ENCODE results near the gene MEIOSIN. TPM values are rescaled to one million over a fixed set of nuclear protein-coding genes. Genes with fewer than 3 reads are reported as not detected.
A peak's percentile ranks its signal among the peaks of the same experiment; 100 is the strongest.

Gene MEIOSIN
- polyA plus RNA-seq, 1 of the 3 experiments (the other 2 are of a cell fraction) = 0.03 TPM

DNA sequence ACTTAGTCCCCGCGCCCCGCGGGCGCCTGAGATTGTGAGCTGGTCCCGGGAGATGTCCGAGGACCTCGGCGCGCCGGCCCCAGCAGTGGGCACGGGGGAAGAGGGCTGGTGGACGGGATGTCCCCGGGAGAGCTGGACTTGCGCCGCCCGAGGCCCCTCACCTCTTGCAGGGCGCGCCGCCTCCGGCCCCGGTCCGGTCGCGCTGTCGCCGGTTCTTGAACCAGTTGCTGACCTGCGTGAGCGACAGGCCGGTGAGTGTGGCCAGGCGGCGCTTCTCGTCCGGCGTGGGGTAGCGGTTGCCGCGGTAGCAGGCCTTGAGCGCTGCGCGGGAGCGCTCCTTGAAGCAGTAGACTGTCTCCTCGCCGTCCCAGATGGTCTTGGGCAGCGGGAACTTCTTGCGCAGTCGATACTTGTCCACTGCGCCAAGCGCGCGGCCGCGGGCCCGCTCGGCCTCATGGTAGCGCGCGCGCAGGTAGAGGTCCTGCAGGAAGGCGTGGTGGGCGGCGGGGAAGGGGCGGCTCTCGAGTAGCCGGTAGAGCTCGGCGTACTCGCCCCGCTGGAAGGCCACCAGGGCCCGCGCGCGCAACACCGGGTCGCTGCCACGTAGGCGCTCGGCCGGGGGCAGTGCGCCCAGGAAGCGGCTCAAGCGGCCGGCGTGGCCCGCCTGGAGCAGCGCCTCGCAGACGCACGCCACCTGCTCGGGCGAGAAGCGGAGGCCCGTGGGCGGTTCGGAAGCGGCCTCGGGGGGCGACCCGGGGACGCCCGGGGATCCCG, 34.8 kb downstream of the MEIOSIN start (continued):
- no peak for TF ChIP-seq RAD21 (IDR thresholded peaks at IDR 0.05; ENCODE audit: low read length)
- TF ChIP-seq, protein P1, sequence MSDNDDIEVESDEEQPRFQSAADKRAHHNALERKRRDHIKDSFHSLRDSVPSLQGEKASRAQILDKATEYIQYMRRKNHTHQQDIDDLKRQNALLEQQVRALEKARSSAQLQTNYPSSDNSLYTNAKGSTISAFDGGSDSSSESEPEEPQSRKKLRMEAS (IDR thresholded peaks at IDR 0.05; ENCODE audit: low read depth) = peak; percentile 45; the same call in 1 of the 2 replicates
- TF ChIP-seq RXRA (IDR thresholded peaks at IDR 0.05; ENCODE audit: borderline replicate concordance, low read depth) = no peak
- no peak for TF ChIP-seq CTCF (IDR thresholded peaks at IDR 0.05)
- no peak for TF ChIP-seq USF1 (IDR thresholded peaks at IDR 0.05; ENCODE audit: borderline replicate concordance, low read depth)
- no peak for TF ChIP-seq ELF1 (IDR thresholded peaks at IDR 0.05)
- no peak for TF ChIP-seq NFIC (IDR thresholded peaks at IDR 0.05; ENCODE audit: borderline replicate concordance)

GRCh38 chr19:45768655-45768983, 35.4 kb downstream of the MEIOSIN start:
- Histone ChIP-seq H3F3A (replicated peaks; ENCODE audit: insufficient read depth) (peaks cover 36% of the 10 kb centered on the region), H3K79me2 (ENCODE audit: insufficient read depth) (no peaks in the 10 kb centered on the region), H3K4me3 (ENCODE audit: low read depth in 2 of 2, low read length in 1 of 2) (peak overlapping the region; percentile 64 to 70), H3K4me1 (ENCODE audit: control insufficient read depth in 1 of 2, insufficient read depth in 2 of 2, low read depth in 1 of 2, low read length in 1 of 2) (peaks cover 8 to 30% of the 10 kb centered on the region in 2 experiments; a peak in 3 of 4 replicates), H3K4me2 (peak overlapping the region; percentile 99), H4K20me1 (ENCODE audit: insufficient read depth) (peaks cover 11% of the 10 kb centered on the region; the same call in 1 of the 2 replicates), H3K27ac (ENCODE audit: low read depth in 2 of 2, low read length in 1 of 2) (peak overlapping the region; percentile 84 to 95), H2AFZ (ENCODE audit: low read depth) (peak overlapping the region; percentile 54; the same call in 1 of the 2 replicates), H3K9me3 (no peaks in the 10 kb centered on the region), H3K27me3 (ENCODE audit: insufficient read depth) (no peaks in the 10 kb centered on the region), H3K36me3 (replicated peaks in 1 of 2; ENCODE audit: control insufficient read depth in 1 of 2, insufficient read depth in 2 of 2, low read length in 1 of 2) (peaks cover 7 to 24% of the 10 kb centered on the region in 2 experiments), H3K9me2 (no peaks in the 10 kb centered on the region), H3K9ac (peak overlapping the region; percentile 78)
- CTCF ChIA-PET = interaction anchor here (1.0 to 5.9 kb wide), 13 partner anchors 8 to 114 kb away, joined by 3 to 100 read pairs (median 7); partner anchors contain the start of genes DMWD and QPCTL
- WGBS (ENCODE audit: low lambda C conversion rate) = 1% methylated on average over 15 of the region's 33 CpGs
- no peak for DNase-seq
- POLR2A ChIA-PET = interaction anchor here (1.2 to 3.6 kb wide), 4 partner anchors 14 to 51 kb away, joined by 3 to 11 read pairs (median 4); partner anchors contain the start of genes DMPK, DMWD and FBXO46
- TF ChIP-seq TAF1 (IDR thresholded peaks at IDR 0.05; ENCODE audit: borderline replicate concordance, low read depth, low read length) = peak; percentile 3; the same call in 1 of the 2 replicates
- TF ChIP-seq YY1 (IDR thresholded peaks at IDR 0.05; ENCODE audit: low read depth) = peak; percentile 13; the same call in 1 of the 2 replicates
- TF ChIP-seq USF2 (IDR thresholded peaks at IDR 0.05; ENCODE audit: borderline replicate concordance, low read depth, low read length) = no peak

All from SK-N-SH (cell line).